Panc1 (cell line): ENCODE measurements around the gene ENPP3. TPM values are rescaled to one million over a fixed set of nuclear protein-coding genes. Genes with fewer than 3 reads are reported as not detected.

Experiments
- ATAC-seq: fragments of 200-7000 bp; cut with Tn5 transposase; 2 replicates; pipeline ENCODE4 v1.9.1; 2020; ENCODE audit warnings: mild to moderate bottlenecking, moderate library complexity
- BruUV-seq: library from RNA; stranded (reverse); fragments of 400-500 nt; replicated peaks from 2 replicates; lab custom pipeline; 2021; lab: Mats Ljungman, UMichigan
- CTCF ChIA-PET: fragments of 300-600 bp; sonication (Branson Sonifier 250); formaldehyde crosslinking; loops from one replicate; lab custom pipeline; 2022; ENCODE audit warnings: antibody characterized with exemption; lab: Charles Lee
- POLR2A ChIA-PET: fragments of 300-600 bp; sonication (Branson Sonifier 250); formaldehyde crosslinking; loops from one replicate; lab custom pipeline; 2022; ENCODE audit warnings: antibody characterized with exemption; lab: Charles Lee
- DNase-seq: peaks from one replicate; pipeline ENCODE4 v3.0.0-alpha.2; 2010; ENCODE audit warnings: low read depth, low spot score
- H3K27ac ChIP-seq: 2 replicates; pipeline ENCODE4 v1.5.1; 2011; ENCODE audit warnings: mild to moderate bottlenecking, low read length, inconsistent platforms
- H3K27me3 ChIP-seq: fragments of 200-500 bp; sonication (Bioruptor generic); 2 replicates; pipeline ENCODE4 v1.6.0; 2014; ENCODE audit warnings: low read length, inconsistent platforms; ENCODE audit not compliant: control insufficient read depth, insufficient read depth
- H3K36me3 ChIP-seq: fragments of 200-500 bp; sonication (Bioruptor generic); 2 replicates; pipeline ENCODE4 v1.5.1; 2014; ENCODE audit warnings: inconsistent platforms, mild to moderate bottlenecking, low read length, moderate library complexity; ENCODE audit not compliant: control insufficient read depth, insufficient read depth
- H3K4me1 ChIP-seq: 2 replicates; pipeline ENCODE4 v1.5.1; 2011; ENCODE audit warnings: inconsistent platforms, mild to moderate bottlenecking, low read length, moderate library complexity; ENCODE audit not compliant: control insufficient read depth, insufficient read depth
- H3K4me3 ChIP-seq, 2 experiments: 2 replicates each; pipeline ENCODE4 v1.5.1; 2011 to 2012; ENCODE audit warnings: low read depth in 2 of 2, low read length in 2 of 2, mild to moderate bottlenecking in 2 of 2, inconsistent platforms in 1 of 2, moderate library complexity in 1 of 2
- H3K9me3 ChIP-seq: fragments of 200-500 bp; sonication (Bioruptor generic); 2 replicates; pipeline ENCODE4 v1.5.1; 2014; ENCODE audit warnings: low read depth, mild to moderate bottlenecking, inconsistent platforms, low read length, moderate library complexity; ENCODE audit not compliant: control insufficient read depth, insufficient read depth
- CTCF ChIP-seq: fragments of 450-650 bp; IDR thresholded peaks from 2 replicates; pipeline ENCODE4 v1.5.1; 2017; ENCODE audit warnings: mild to moderate bottlenecking
- POLR2AphosphoS5 ChIP-seq: IDR thresholded peaks from 2 replicates; pipeline ENCODE4 v1.6.1; 2012; ENCODE audit warnings: mild to moderate bottlenecking, low read depth, low read length, moderate library complexity
- REST ChIP-seq, 2 experiments: IDR thresholded peaks; 2 replicates each; pipeline ENCODE4 v1.6.1; 2011 to 2012; ENCODE audit warnings: low read depth in 2 of 2, control low read depth in 1 of 2, low read length in 1 of 2, mild to moderate bottlenecking in 1 of 2, moderate library complexity in 1 of 2; ENCODE audit not compliant: insufficient read depth in 1 of 2
- SIN3A ChIP-seq: IDR thresholded peaks from 2 replicates; pipeline ENCODE4 v1.6.1; 2012; ENCODE audit warnings: low read depth, mild to moderate bottlenecking, low read length, moderate library complexity, borderline replicate concordance; ENCODE audit not compliant: insufficient read depth
- TCF7L2 ChIP-seq: IDR thresholded peaks from 2 replicates; pipeline ENCODE4 v1.6.1; 2011; ENCODE audit warnings: mild to moderate bottlenecking, low read depth, low read length, inconsistent platforms
- in situ Hi-C: cut with HindIII; loops from 2 replicates; pipeline ENCODE4 v1.10.0; 2016; ENCODE audit warnings: low sequenced_read_pairs, low pct_unique_long_range_greater_than_20kb
- intact Hi-C: fragments of 100-400 bp; cut with micrococcal nuclease; formaldehyde crosslinking; loops from one replicate; pipeline ENCODE4 v1.10.0; 2022; ENCODE audit not compliant: unreplicated experiment
- total RNA-seq: library from RNA; stranded (reverse); gene quantifications from one replicate; pipeline ENCODE4 v1.2.1, GENCODE V29; 2021; ENCODE audit not compliant: unreplicated experiment

Gene ENPP3
- total RNA-seq, 1 experiment from 2014 or later: not detected

DNA sequence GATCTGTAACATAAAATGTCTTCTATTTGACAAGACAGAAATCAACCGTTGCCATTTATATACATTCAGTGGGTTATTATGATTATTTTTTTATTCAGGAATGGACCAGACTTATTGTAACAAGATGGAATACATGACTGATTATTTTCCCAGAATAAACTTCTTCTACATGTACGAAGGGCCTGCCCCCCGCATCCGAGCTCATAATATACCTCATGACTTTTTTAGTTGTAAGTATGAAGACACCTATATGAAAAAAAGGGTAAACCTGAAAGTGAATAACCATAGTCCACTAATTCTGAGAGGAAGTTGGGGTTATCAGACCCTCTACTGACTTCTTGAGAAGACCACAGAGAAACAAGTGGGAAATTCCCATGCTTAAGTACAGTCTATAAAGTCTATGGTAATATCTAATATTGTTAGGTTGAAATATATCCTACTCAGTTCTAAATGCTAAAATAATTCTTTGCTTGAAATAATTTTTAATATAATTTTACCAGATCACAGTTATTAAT is 48.2 kb downstream of the ENPP3 start:
- in situ Hi-C loops: no loop called here
- intact Hi-C loops: no loop called here
- ChIA-PET POLR2A (no interaction called here), CTCF (no interaction called here)
- Histone ChIP-seq H3K27ac (no peak overlapping the region), H3K27me3 (no peaks in the 10 kb centered on the region), H3K36me3 (no peaks in the 10 kb centered on the region), H3K4me1 (no peaks in the 10 kb centered on the region), H3K9me3 (no peaks in the 10 kb centered on the region), H3K4me3 (no peak overlapping the region)
- BruUV-seq: no TSS peak
- ATAC-seq: no peak
- no peak for DNase-seq
- TF ChIP-seq CTCF: no peak
- TF ChIP-seq POLR2AphosphoS5: no peak
- no peak for TF ChIP-seq REST (IDR thresholded peaks at IDR 0.05; ENCODE audit: insufficient read depth in 1 of 2, low read depth in 2 of 2, low read length in 1 of 2)
- TF ChIP-seq TCF7L2: no peak
- no peak for TF ChIP-seq SIN3A

DNA sequence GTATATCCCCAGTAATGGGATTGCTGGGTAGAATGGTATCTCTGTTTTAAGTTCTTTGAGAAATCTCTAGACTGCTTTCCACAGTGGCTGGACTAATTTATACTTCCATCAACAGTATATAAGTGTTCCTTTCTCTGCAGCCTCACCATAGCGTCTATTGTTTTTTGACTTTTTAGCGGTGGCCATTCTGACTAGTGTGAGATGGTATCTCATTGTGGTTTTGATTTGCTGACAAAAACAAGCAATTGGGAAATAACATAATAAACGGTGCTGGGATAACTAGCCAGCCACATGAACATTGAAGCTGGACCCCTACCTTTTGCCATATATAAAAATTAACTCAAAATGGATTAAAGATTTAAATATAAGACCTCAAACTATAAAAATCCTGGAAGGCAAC is 49.9 kb downstream of the ENPP3 start:
- intact Hi-C loops: no loop called here
- no peak overlapping the region for H3K27ac ChIP-seq
- H3K9me3 ChIP-seq: no peaks in the 10 kb centered on the region
- H3K4me3 ChIP-seq: no peak overlapping the region
- DNase-seq (no peak), ATAC-seq (no peak)
- H3K27me3 ChIP-seq: no peaks in the 10 kb centered on the region
- ChIA-PET POLR2A (no interaction called here), CTCF (no interaction called here)
- in situ Hi-C loops: no loop called here
- no peaks in the 10 kb centered on the region for H3K4me1 ChIP-seq
- BruUV-seq: no TSS peak
- no peaks in the 10 kb centered on the region for H3K36me3 ChIP-seq
- no peak for TF ChIP-seq TCF7L2
- no peak for TF ChIP-seq CTCF
- no peak for TF ChIP-seq SIN3A
- TF ChIP-seq REST (IDR thresholded peaks at IDR 0.05; ENCODE audit: insufficient read depth in 1 of 2, low read depth in 2 of 2, low read length in 1 of 2): no peak
- no peak for TF ChIP-seq POLR2AphosphoS5
